Measurements from ENCODE around the gene ALDH3A2.
"Not testable (repeated sequence)": the region's sequence is repeated elsewhere in the genome, so short reads cannot be mapped to it uniquely, and the experiment has no call there.

The ALDH3A2 gene

GRCh38 chr17:19651451-19652238 is 3.1 kb downstream of the ALDH3A2 start:
- no peak for DNase-seq

- no peak for DNase-seq
Observed at GRCh38 chr17:19652595-19652994, 4.0 kb downstream of the ALDH3A2 start.

DNA sequence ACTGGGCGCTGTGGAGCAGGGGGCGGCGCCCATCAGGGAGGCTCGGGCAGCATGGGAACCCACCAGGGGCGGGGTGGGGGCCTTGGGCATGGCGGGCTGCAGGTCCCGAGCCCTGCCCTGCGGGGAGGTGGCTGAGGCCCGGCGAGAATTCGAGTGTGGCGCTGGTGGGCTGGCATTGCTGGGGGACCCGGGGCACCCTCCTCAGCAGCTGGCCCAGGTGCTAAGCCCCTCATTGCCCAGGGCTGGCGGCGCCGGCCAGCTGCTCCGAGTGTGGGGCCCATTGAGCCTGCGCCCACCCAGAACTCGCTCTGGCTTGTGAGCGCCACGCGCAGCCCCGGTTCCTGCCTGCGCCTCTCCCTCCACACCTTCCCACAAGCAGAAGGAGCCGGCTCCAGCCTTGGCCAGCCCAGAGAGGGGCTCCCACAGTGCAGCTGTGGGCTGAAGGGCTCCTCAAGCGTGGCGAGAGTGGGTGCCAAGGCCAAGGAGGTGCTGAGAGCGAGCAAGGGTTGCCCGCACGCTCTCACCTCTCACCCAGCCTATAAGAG is 5.9 kb downstream of the ALDH3A2 start:
- no peak for DNase-seq

GRCh38 chr17:19654896-19655295 is 6.3 kb downstream of the ALDH3A2 start:
- no peak for DNase-seq

DNA sequence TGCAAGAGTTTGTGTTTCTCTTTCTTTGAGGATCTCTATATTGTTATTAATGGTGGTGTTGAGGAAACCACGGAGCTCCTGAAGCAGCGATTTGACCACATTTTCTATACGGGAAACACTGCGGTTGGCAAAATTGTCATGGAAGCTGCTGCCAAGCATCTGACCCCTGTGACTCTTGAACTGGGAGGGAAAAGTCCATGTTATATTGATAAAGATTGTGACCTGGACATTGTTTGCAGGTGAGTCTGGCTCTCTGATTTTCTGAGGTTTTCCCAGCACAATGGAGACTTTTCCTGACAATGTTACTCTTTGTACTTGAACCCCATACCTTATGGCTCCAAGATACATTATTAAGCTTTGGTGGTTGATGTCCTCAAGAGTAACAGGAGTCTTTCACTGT is 7.8 kb downstream of the ALDH3A2 start:
- no peak for DNase-seq

DNA sequence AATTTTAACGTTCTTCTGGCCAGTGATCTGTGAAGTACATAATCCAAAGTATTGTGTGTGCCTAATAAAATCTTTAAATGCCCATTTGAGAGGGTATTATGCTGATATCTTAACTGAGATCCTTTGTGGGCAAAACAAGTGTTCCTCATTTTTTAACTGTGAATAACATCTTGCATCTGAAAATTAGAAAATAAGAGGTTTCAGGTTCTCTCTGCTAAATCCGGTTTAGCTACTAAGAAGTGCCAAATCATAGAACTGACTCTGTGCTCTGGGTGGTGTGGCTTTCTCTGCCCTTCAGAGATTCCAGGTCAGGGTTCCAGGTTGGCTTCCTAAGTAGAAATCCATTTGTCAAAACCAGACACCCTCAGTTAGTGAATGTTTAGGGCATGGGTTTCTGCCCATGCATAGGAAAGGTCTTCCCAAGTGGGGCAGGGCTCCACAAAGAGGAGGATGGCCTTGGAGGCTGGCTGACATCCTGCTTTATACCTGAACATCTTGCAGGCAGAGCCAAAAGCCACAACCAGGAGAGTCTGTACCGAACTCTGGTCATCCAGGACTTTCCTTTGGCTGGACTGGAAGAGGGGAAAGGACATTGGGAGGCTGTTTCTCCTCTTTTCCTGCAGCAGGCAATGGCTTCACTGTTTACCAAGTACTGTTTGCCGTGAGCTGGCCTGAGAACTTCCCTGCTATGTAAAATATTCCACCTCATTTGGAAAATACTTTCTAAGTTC is 8.5 kb downstream of the ALDH3A2 start:
- DNase-seq, result no peak

DNA sequence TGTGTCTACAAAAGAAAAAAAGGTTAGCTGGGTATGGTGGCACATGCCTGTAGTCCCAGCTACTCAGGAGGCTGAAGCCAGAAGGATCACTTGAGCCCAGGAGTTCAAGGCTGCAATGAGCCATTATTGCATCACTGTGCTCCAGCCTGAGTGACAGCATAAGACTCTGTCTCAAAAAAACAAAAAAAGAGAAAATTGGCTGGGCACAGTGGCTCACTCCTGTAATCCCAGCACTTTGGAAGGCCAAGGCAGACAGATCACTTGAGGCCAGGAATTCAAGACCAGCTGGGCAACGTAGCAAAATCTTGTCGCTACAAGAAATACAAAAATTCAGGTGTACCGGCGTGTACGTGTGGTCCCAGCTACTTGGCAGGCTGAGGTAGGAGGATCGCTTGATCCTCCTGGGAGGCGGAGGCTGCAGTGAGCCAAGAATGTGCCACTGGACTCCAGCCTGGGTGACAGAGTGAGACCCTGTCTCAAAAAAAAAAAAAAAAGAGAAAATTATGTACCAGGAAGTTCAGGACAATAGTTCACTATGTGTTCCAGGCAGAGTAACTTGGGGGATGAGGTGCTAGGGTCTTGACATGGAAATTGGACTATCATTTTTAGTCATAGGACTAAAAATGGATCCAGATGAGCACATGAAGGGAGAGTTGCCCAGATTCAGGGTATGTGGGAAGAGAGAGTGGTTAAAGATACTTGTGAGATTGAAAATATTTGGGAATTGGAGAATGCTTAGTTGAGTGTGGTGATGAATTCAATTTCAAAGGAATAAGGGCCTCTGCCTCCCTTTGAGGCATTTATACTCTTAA is 11.0 kb downstream of the ALDH3A2 start:
- no peak for DNase-seq

DNA sequence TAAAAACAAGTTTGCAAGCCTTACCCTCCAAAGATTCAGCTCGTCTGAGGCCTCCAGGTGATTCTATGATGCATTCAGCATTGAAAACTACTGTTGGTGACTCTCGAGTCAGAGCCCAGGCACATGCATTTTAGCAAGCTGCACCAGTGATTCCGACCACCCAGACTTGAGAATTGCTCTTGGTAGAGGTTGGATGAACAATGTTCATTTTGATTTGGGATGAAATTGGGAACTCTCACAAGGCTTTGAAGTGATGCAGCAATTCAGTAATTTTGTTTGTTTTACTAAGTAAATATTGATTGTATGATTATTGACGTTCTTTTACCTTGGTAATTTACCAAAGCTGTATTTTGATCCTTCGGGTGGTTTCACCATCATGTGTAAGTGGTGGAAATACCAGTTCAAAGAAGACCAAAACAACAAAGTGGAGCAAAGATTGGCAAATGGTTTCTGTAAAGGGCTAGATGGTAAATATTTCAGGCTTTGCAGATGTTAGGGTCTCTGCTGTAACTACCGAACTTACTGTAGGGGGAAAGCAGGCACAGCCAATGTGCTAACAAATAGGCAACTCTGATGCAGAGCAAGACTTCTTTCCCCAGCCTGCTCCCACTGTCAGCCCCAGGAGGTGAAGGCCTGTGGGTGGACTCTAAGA is 11.8 kb downstream of the ALDH3A2 start:
- no peak for DNase-seq

DNA sequence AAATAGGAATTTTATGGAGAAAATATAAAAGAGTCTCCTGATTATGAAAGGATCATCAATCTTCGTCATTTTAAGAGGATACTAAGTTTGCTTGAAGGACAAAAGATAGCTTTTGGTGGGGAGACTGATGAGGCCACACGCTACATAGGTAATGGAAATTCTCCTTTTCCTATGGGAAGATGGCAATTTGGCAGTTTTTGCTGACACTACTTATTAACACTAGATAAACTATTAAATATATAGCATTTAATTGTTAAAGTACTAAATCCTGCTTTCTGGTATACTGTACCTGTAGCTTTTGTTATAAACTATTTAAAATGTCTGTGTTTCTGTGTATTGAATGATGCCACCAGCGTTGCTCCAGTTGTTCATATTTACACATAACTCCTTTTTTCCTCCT is 12.6 kb downstream of the ALDH3A2 start:
- DNase-seq, result no peak

DNA sequence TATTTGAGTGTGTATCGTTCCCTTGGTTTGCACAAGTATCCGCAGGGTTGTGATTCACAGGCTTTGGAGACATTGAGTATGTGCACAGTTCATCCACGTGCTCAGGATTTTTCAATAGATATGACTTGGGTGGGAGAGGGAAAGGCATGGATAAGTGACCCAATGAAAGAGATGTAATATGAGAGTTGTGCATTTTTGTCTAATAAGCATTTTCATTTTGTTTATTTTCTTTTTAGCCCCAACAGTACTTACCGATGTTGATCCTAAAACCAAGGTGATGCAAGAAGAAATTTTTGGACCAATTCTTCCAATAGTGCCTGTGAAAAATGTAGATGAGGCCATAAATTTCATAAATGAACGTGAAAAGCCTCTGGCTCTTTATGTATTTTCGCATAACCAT is 14.5 kb downstream of the ALDH3A2 start:
- no peak for DNase-seq

DNA sequence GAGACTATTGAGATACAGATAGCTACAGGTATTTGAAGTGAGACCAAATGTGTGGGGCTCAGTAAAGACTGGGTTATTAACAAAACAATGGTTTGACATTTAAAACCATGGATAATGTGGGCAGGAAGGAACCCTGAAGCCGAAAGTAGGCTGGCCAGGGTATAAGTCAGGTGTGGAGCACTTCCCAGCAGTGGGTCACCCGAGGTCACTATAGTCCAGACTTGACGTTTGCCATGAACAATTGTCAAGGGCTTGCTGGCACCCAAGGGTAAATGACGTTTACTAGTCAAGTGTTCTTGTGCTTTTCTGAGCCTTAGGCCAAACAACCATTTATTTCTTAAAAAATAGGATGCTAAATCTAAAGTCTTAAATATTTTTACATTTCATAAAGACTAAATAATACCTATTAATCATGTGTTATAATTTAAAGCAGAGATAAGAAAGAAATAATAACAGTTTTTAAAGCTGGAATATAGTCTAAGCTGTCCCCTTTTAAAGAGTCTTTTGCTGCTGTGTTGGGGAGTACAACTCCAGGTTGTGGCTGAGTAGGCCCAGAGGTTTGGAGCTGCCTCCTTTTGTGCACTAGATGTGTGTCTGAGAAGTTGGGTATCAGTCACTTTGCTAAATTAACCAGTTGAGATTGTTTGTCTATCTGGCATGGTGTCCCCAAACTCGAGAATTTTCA is 15.7 kb downstream of the ALDH3A2 start:
- DNase-seq, result no peak

- no peak for DNase-seq
Observed at GRCh38 chr17:19664821-19665181, 16.2 kb downstream of the ALDH3A2 start.

DNA sequence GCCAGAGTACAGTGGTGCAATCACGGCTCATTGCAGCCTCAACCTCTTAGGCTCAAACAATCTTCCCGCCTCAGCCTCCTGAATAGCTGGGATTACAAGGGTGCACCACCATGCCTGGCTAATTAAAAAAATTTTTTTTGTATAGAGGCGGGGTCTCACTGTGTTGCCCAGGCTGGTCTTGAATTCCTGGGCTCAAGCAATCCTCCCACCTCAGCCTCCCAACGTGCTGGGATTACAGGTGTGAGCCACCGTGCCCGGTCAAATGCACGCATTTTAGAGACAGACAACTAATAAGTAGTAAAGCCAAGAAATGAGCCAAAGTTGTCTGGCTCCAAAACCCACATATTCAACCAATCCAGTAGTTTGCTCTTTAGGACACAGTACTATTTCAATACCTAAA is 21.1 kb downstream of the ALDH3A2 start:
- not testable (repeated sequence) for DNase-seq

DNA sequence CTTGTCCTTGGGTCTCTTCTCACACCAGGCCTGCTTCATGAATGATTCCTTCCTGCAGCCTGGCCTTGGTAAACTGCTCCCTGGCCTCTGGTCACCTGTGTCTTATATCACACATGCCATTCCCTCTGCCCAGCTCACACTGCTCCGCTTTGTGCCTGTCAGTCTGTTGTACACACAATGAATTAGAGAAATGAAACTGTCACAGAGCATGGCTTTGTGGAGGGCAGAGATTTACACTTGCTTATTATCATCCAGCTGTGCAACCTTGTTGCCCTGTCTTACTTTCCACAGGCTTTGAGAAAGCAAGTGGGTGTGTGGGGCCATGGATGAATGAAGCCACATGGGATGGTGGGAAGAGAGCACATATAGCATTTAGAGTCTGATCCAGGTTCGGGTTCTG is 22.4 kb downstream of the ALDH3A2 start:
- DNase-seq, result no peak

DNA sequence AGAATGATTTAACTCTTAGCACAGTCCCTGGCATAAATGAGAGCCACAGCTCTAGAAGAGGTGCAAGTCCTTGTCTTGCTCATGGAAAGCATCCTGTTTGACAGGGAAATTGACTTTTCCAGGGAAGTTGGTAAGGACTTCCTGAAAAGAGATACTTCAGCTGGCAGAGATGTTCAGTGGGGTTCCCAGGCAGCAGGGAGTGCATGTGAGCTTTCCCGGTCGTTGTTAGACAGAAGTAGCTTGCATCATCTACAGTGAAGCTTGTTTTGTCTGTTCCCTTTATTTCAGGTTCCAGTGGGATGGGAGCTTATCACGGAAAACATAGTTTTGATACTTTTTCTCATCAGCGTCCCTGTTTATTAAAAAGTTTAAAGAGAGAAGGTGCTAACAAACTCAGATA is 22.9 kb downstream of the ALDH3A2 start:
- DNase-seq, result no peak

- no peak for DNase-seq
Observed at GRCh38 chr17:19672009-19672750, 23.6 kb downstream of the ALDH3A2 start.

DNA sequence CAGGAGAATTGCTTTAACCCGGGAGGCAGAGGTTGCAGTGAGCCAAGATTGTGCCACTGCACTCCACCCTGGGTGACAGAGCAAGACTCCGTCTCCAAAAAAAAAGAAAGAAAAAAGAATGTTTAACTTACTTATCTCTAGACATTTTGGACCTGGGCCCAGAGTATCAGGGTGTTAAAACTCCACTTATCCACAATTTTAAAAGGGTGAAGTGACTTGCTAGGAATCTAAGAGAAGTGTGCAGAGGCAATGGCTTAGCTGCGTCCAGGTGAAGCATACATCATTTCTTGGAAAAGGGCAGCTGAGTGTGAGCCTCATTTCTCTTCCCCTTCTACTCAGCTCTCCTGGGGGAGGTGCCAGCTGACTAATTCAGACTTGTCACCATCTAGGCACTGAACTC is 25.1 kb downstream of the ALDH3A2 start:
- no peak for DNase-seq

GRCh38 chr17:19676896-19677295 is 28.3 kb downstream of the ALDH3A2 start:
- no peak for DNase-seq

- no peak for DNase-seq
Observed at GRCh38 chr17:19677736-19678379, 29.3 kb downstream of the ALDH3A2 start.

GRCh38 chr17:19678581-19679453 is 30.3 kb downstream of the ALDH3A2 start:
- no peak for DNase-seq
